Activated T-cell treated with anti-CD3 and anti-CD28 coated beads for 4 hours (primary cell): Measurements from ENCODE around the gene ARSD.
A peak's percentile ranks its signal among the peaks of the same experiment; 100 is the strongest.
"Not testable (repeated sequence)": the region's sequence is repeated elsewhere in the genome, so short reads cannot be mapped to it uniquely, and the experiment has no call there.

Experiments used
- DNase-seq: peaks from one replicate; pipeline ENCODE4 v3.0.0-alpha.2; 2020

The ARSD gene

GRCh38 chrX:2928583-2929434 is at the start of gene ARSD:
Gene ARSD, minus strand, starts transcription at chrX:2929339. Its CDS starts 64 bp downstream, at chrX:2929275.
- DNase-seq, result no peak

GRCh38 chrX:2978639-2979038 is 49.5 kb upstream of the ARSD start:
- DNase-seq, result not testable (repeated sequence)

GRCh38 chrX:2974961-2975360 is 45.8 kb upstream of the ARSD start:
- DNase-seq, result no peak

GRCh38 chrX:2972391-2972790 is 43.3 kb upstream of the ARSD start:
- no peak for DNase-seq

- no peak for DNase-seq
These were observed 39.9 kb upstream of the ARSD start for GRCh38 chrX:2969021-2969420.

- peak; percentile 0 for DNase-seq
These were observed 39.1 kb upstream of the ARSD start for GRCh38 chrX:2967998-2968909.

- no peak for DNase-seq
These were observed 38.4 kb upstream of the ARSD start for GRCh38 chrX:2967584-2967983.

GRCh38 chrX:2967012-2967411 is 37.9 kb upstream of the ARSD start:
- no peak for DNase-seq

GRCh38 chrX:2965965-2966364 is 36.8 kb upstream of the ARSD start:
- DNase-seq, result no peak

- not testable (repeated sequence) for DNase-seq
These were observed 35.1 kb upstream of the ARSD start for GRCh38 chrX:2963992-2964794.

GRCh38 chrX:2963449-2963848 is 34.3 kb upstream of the ARSD start:
- not testable (repeated sequence) for DNase-seq

GRCh38 chrX:2962381-2962780 is 33.2 kb upstream of the ARSD start:
- DNase-seq, result no peak

GRCh38 chrX:2960861-2961515 is 31.8 kb upstream of the ARSD start:
- no peak for DNase-seq

- DNase-seq, result no peak
These were observed 29.1 kb upstream of the ARSD start for GRCh38 chrX:2958199-2958598.

GRCh38 chrX:2955838-2956237 is 26.7 kb upstream of the ARSD start:
- DNase-seq, result no peak

- no peak for DNase-seq
These were observed 26.1 kb upstream of the ARSD start for GRCh38 chrX:2955281-2955680.

GRCh38 chrX:2954541-2954940 is 25.4 kb upstream of the ARSD start:
- DNase-seq, result no peak

- not testable (repeated sequence) for DNase-seq
These were observed 8.8 kb upstream of the ARSD start for GRCh38 chrX:2937942-2938341.

- no peak for DNase-seq
These were observed 5.9 kb upstream of the ARSD start for GRCh38 chrX:2934715-2935710.

- DNase-seq, result no peak
These were observed 4.2 kb upstream of the ARSD start for GRCh38 chrX:2933125-2933900.
